Activated naive CD8-positive, alpha-beta T cell treated with anti-CD3 and anti-CD28 coated beads, Interleukin-2, amount 10 ng/mL, durations not matched to agents 7 days and 5 days (primary cell): Measurements from ENCODE around the gene UTP4. TPM values are rescaled to one million over a fixed set of nuclear protein-coding genes. Genes with fewer than 3 reads are reported as not detected.
"Not testable (repeated sequence)": the region's sequence is repeated elsewhere in the genome, so short reads cannot be mapped to it uniquely, and the experiment has no call there.

ENCODE experiments used
- ATAC-seq: fragments of 150-1000 bp; cut with Tn5 transposase; one replicate; pipeline ENCODE4 v1.10.0; 2021; ENCODE audit warnings: low read depth, moderate library complexity
- POLR2A ChIA-PET: fragments of 350-600 bp; sonication (Branson Sonifier 250); formaldehyde crosslinking; loops from one replicate; lab custom pipeline; 2021; ENCODE audit warnings: antibody characterized with exemption; lab: Charles Lee
- DNase-seq: peaks from one replicate; pipeline ENCODE4 v3.0.0; 2021
- H3K27ac Mint-ChIP-seq: one replicate; pipeline ENCODE4 v1.8.0; 2022; ENCODE audit warnings: mild to moderate bottlenecking, mixed read lengths
- H3K27me3 Mint-ChIP-seq: one replicate; pipeline ENCODE4 v1.8.0; 2022; ENCODE audit warnings: mild to moderate bottlenecking, moderate library complexity, mixed read lengths
- H3K36me3 Mint-ChIP-seq: one replicate; pipeline ENCODE4 v1.8.0; 2021; ENCODE audit warnings: mild to moderate bottlenecking, mixed read lengths
- H3K4me1 Mint-ChIP-seq: one replicate; pipeline ENCODE4 v1.8.0; 2021; ENCODE audit warnings: mixed read lengths
- H3K4me3 Mint-ChIP-seq: one replicate; pipeline ENCODE4 v1.8.0; 2022; ENCODE audit warnings: mild to moderate bottlenecking, moderate library complexity, mixed read lengths
- H3K9me3 Mint-ChIP-seq: one replicate; pipeline ENCODE4 v1.8.0; 2021; ENCODE audit warnings: mixed read lengths
- total RNA-seq, 2 experiments: library from RNA; stranded (reverse); gene quantifications; one replicate each; pipeline ENCODE4 v1.2.3, GENCODE V29; 2021

Gene UTP4
- total RNA-seq, 2 experiments from 2014 or later = 40.5 to 41.4 TPM

- peaks cover 7% of the 10 kb centered on the region for H3K36me3 Mint-ChIP-seq
- no peak overlapping the region for H3K27ac Mint-ChIP-seq
These were observed 4.4 kb upstream of the UTP4 start for GRCh38 chr16:69127966-69128510.

GRCh38 chr16:69130461-69130860 is 2.0 kb upstream of the UTP4 start:
- Mint-ChIP-seq H3K4me1 (peaks cover 40% of the 10 kb centered on the region), H3K36me3 (peaks cover 7% of the 10 kb centered on the region), H3K4me3 (no peak overlapping the region), H3K9me3 (no peaks in the 10 kb centered on the region), H3K27me3 (no peaks in the 10 kb centered on the region), H3K27ac (no peak overlapping the region)
- DNase-seq = no peak
- POLR2A ChIA-PET = interaction anchor here (0.6 kb wide), 1 partner anchor 196 kb away, joined by 3 read pairs; no protein-coding TSS in a partner anchor
- ATAC-seq = no peak

More at GRCh38 chr16:69127966-69128510, 4.4 kb upstream of the UTP4 start:
- DNase-seq (no peak), ATAC-seq (no peak)
- Mint-ChIP-seq H3K4me1 (peaks cover 25% of the 10 kb centered on the region), H3K27me3 (no peaks in the 10 kb centered on the region), H3K4me3 (no peak overlapping the region), H3K9me3 (no peaks in the 10 kb centered on the region)
- POLR2A ChIA-PET = interaction anchor here (0.7 to 0.8 kb wide), 2 partner anchors 9 to 126 kb away, joined by 3 read pairs; no protein-coding TSS in a partner anchor

DNA sequence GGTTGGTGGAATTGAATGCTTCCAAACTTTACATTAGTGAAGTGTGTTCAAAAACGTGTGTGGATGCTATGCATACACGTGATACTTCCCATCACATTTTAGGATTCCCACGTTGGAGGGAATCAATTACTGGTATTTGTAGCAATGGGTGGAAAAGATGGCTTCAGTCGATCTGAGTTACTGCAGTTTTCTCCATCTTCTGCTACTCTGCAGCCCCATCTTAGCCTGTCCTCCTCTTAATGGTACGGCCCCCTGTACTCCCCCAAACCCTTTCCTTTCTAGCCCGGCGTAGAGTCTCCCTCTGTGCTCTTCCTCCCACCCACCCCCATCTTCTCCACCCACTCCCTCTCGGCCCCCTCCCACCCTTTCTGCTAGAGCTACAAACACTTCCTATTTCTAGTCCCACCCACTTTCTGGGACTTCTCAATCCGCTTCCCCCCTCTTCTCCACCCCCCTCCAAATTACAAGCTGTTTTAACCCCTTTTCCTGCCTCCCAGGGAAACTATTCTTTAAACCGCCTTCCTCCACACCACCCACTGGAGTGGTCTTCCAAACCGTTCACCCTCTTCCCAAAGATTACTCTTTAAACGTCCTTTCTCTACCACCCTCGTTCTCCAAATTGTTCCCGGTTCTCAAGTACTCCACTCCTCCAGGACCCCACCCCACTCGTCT is 1.1 kb upstream of the UTP4 start:
- ATAC-seq (no peak), DNase-seq (no peak)
- no peaks in the 10 kb centered on the region for H3K9me3 Mint-ChIP-seq
- H3K27ac Mint-ChIP-seq = peak overlapping the region; percentile 90
- peaks cover 7% of the 10 kb centered on the region for H3K36me3 Mint-ChIP-seq
- peaks cover 37% of the 10 kb centered on the region for H3K4me1 Mint-ChIP-seq
- H3K4me3 Mint-ChIP-seq = peak overlapping the region; percentile 96
- POLR2A ChIA-PET = no interaction called here
- H3K27me3 Mint-ChIP-seq = no peaks in the 10 kb centered on the region

GRCh38 chr16:69131839-69132423 is 518 bp upstream of the UTP4 start:
- ATAC-seq (peak; percentile 53), DNase-seq (no peak)
- Mint-ChIP-seq H3K27me3 (no peaks in the 10 kb centered on the region), H3K36me3 (peaks cover 9% of the 10 kb centered on the region), H3K4me1 (peaks cover 37% of the 10 kb centered on the region), H3K27ac (peak overlapping the region; percentile 90), H3K4me3 (peak overlapping the region; percentile 96), H3K9me3 (no peaks in the 10 kb centered on the region)
- POLR2A ChIA-PET = interaction anchor here (1.0 to 2.5 kb wide), 6 partner anchors 26 to 288 kb away, joined by 3 to 8 read pairs (median 4); partner anchors contain the start of genes PDF, SNTB2 and TERF2

- peak overlapping the region; percentile 90 for H3K27ac Mint-ChIP-seq
- H3K4me1 Mint-ChIP-seq = peaks cover 36% of the 10 kb centered on the region
- DNase-seq (no peak), ATAC-seq (no peak)
- no peaks in the 10 kb centered on the region for H3K27me3 Mint-ChIP-seq
- no peaks in the 10 kb centered on the region for H3K9me3 Mint-ChIP-seq
- POLR2A ChIA-PET = interaction anchor here (0.6 to 2.5 kb wide), 7 partner anchors 9 to 1358 kb away, joined by 3 to 8 read pairs (median 4); partner anchors contain the start of gene PDF
- H3K4me3 Mint-ChIP-seq = peak overlapping the region; percentile 96
- peaks cover 9% of the 10 kb centered on the region for H3K36me3 Mint-ChIP-seq
These were observed 1.0 kb downstream of the UTP4 start for GRCh38 chr16:69133373-69133954.

DNA sequence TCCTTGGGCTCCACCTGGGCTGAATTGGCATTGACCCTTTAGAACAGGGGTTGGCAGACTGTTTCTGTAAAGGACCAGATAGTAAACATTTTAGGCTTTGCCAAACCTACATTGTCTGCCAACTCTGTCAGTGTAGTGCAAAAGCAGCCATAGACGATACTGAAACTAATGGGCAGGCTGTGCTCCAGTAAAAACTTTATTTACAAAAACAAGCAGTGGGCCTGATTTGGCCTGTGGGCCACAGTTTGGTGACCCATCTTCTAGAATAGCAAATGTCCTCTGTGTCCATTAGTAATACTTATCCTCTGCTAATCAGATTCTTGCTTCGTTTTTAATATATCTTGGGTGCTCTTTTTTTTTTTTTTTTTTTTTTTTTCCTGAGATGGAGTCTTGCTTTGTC is 6.2 kb downstream of the UTP4 start:
- Mint-ChIP-seq H3K4me3 (no peak overlapping the region), H3K27ac (no peak overlapping the region), H3K27me3 (no peaks in the 10 kb centered on the region), H3K36me3 (peaks cover 26% of the 10 kb centered on the region), H3K9me3 (no peaks in the 10 kb centered on the region), H3K4me1 (peaks cover 24% of the 10 kb centered on the region)
- ATAC-seq (no peak), DNase-seq (no peak)
- POLR2A ChIA-PET = no interaction called here

GRCh38 chr16:69139464-69139863 is 7.0 kb downstream of the UTP4 start:
- ATAC-seq, H3K27ac Mint-ChIP-seq, H3K4me3 Mint-ChIP-seq, H3K9me3 Mint-ChIP-seq, POLR2A ChIA-PET, DNase-seq, H3K27me3 Mint-ChIP-seq: not testable (repeated sequence)
- H3K36me3 Mint-ChIP-seq = peaks cover 24% of the 10 kb centered on the region
- peaks cover 17% of the 10 kb centered on the region for H3K4me1 Mint-ChIP-seq

DNA sequence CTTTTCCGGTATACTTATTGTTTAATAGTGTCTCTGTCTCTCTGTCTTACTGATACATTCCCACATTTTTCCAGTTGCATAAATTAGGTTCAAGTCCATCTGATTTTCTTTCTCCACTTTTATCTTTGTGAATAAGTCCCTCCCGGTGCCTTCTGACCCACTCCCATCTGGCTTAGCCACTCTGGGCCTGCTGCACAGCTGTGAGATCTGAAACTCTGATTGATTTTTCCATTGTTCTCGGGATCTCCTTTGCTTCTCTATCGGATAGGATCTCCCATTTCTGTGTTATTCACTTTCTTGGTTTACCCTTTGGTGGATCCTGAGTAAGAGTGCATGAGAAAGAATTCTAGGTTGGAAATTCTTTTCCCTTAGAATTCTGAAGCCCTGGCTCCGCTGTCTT is 8.6 kb downstream of the UTP4 start:
- DNase-seq (no peak), ATAC-seq (no peak)
- H3K36me3 Mint-ChIP-seq = peaks cover 27% of the 10 kb centered on the region
- no peak overlapping the region for H3K27ac Mint-ChIP-seq
- H3K4me1 Mint-ChIP-seq = peaks cover 12% of the 10 kb centered on the region
- POLR2A ChIA-PET = no interaction called here
- no peak overlapping the region for H3K4me3 Mint-ChIP-seq
- no peaks in the 10 kb centered on the region for H3K9me3 Mint-ChIP-seq
- no peaks in the 10 kb centered on the region for H3K27me3 Mint-ChIP-seq

DNA sequence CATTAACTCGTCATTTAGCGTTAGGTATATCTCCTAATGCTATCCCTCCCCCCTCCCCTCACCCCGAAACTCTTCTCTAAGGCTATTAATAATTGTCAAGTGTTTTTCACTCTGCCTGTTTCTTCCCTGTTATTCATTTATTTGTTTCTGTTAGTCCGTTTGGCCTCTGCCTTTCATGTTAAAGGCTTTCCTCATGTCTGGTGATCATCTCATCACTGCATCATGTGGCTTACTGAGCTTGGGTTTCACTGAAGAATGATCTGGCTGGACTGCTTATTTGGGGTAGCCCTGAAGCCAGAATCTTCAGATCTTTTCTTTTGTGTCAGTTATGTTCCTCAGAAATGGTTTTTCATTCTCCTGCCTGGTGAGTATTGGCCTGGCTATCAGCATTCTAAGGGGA is 9.5 kb downstream of the UTP4 start:
- ATAC-seq (no peak), DNase-seq (no peak)
- Mint-ChIP-seq H3K27me3 (no peaks in the 10 kb centered on the region), H3K9me3 (no peaks in the 10 kb centered on the region), H3K36me3 (peaks cover 28% of the 10 kb centered on the region), H3K27ac (peak overlapping the region; percentile 24), H3K4me3 (no peak overlapping the region), H3K4me1 (peaks cover 8% of the 10 kb centered on the region)
- POLR2A ChIA-PET = no interaction called here

DNA sequence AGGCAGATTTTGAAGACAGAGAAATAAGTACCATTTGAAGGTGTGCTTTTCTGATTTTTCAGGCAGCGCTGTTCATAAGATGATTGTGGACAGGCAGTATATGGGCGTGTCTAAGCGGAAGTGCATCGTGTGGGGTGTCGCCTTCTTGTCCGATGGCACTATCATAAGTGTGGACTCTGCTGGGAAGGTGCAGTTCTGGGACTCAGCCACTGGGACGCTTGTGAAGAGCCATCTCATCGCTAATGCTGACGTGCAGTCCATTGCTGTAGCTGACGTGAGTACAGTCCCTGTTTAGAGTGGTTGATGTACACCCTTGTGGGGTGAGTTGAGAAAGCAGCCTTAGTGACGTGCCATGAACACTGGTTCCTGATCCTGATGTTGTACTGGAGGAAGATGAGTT is 10.7 kb downstream of the UTP4 start:
- POLR2A ChIA-PET = no interaction called here
- Mint-ChIP-seq H3K36me3 (peaks cover 28% of the 10 kb centered on the region), H3K27me3 (no peaks in the 10 kb centered on the region), H3K4me3 (no peak overlapping the region), H3K4me1 (peaks cover 6% of the 10 kb centered on the region), H3K27ac (peak overlapping the region; percentile 11), H3K9me3 (no peaks in the 10 kb centered on the region)
- DNase-seq = no peak
- ATAC-seq = no peak

GRCh38 chr16:69145658-69146057 is 13.2 kb downstream of the UTP4 start:
- no peaks in the 10 kb centered on the region for H3K27me3 Mint-ChIP-seq
- POLR2A ChIA-PET = no interaction called here
- DNase-seq (no peak), ATAC-seq (no peak)
- no peak overlapping the region for H3K4me3 Mint-ChIP-seq
- peaks cover 26% of the 10 kb centered on the region for H3K36me3 Mint-ChIP-seq
- no peaks in the 10 kb centered on the region for H3K9me3 Mint-ChIP-seq
- H3K4me1 Mint-ChIP-seq = peaks cover 4% of the 10 kb centered on the region
- H3K27ac Mint-ChIP-seq = no peak overlapping the region

DNA sequence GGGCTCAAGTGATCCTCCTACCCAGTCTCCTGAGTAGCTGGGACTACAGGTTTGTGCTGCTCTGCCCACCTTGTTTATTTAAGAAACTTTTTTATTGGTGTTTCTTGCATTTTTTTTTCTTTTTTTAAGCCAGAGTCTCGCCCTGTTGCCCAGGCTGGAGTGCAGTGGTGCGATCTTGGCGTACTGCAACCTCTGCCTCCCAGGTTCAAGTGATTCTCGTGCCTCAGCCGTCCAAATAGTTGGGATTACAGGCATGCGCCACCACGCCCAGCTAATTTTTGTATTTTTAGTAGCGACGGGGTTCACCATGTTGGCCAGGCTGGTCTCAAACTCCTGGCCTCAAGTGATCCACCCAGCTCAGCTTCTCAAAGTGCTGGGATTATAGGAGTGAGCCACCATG is 17.2 kb downstream of the UTP4 start:
- H3K36me3 Mint-ChIP-seq = peaks cover 10% of the 10 kb centered on the region

DNA sequence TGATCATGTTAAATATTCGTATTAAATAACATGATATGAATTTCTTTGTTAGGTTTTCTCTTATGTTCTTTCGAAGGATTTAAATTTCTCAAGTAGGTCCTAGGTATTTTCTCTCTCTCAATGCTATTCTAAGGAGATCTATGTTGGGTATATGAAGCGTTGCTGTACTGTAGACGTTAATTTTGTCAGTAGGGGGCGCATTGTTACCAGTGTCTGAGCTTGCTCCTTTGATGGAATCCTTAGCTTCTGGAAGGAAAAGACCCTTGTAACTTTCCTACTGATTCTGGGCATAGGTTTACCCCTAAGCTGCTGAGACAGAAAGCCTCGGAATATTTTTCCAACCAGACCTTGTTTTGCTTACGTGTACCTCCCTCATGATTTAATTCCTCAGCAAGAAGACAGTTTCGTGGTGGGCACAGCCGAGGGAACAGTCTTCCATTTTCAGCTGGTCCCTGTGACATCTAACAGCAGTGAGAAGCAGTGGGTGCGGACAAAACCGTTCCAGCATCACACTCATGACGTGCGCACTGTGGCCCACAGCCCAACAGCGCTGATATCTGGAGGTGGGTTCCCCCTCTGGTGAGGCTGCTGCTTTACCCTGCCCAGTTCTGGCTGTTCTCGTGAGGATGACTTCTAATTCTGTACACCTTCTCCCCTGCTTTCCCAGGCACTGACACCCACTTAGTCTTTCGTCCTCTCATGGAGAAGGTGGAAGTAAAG is 17.9 kb downstream of the UTP4 start:
- H3K27me3 Mint-ChIP-seq = no peaks in the 10 kb centered on the region
- no peaks in the 10 kb centered on the region for H3K9me3 Mint-ChIP-seq
- DNase-seq (no peak), ATAC-seq (peak; percentile 76)
- H3K36me3 Mint-ChIP-seq = peaks cover 14% of the 10 kb centered on the region
- no peak overlapping the region for H3K4me3 Mint-ChIP-seq
- no peaks in the 10 kb centered on the region for H3K4me1 Mint-ChIP-seq
- H3K27ac Mint-ChIP-seq = no peak overlapping the region
- POLR2A ChIA-PET = interaction anchor here (1.2 kb wide), 1 partner anchor 136 kb away, joined by 5 read pairs; no protein-coding TSS in a partner anchor

More for the DNA sequence above, 17.2 kb downstream of the UTP4 start:
- not testable (repeated sequence) for H3K27me3 Mint-ChIP-seq, H3K27ac Mint-ChIP-seq, H3K4me3 Mint-ChIP-seq, H3K9me3 Mint-ChIP-seq, DNase-seq, ATAC-seq, H3K4me1 Mint-ChIP-seq
- POLR2A ChIA-PET = interaction anchor here (1.2 kb wide), 1 partner anchor 137 kb away, joined by 5 read pairs; no protein-coding TSS in a partner anchor
